GM19395 (cell line): ENCODE results near the gene CSNK1D.

ENCODE experiments used
- ATAC-seq: cut with Tn5 transposase; IDR thresholded peaks from one replicate; pipeline ENCODE4 v1.9.1; 2021; ENCODE audit warnings: mild to moderate bottlenecking, moderate library complexity; ENCODE audit not compliant: unreplicated experiment

Gene CSNK1D

DNA sequence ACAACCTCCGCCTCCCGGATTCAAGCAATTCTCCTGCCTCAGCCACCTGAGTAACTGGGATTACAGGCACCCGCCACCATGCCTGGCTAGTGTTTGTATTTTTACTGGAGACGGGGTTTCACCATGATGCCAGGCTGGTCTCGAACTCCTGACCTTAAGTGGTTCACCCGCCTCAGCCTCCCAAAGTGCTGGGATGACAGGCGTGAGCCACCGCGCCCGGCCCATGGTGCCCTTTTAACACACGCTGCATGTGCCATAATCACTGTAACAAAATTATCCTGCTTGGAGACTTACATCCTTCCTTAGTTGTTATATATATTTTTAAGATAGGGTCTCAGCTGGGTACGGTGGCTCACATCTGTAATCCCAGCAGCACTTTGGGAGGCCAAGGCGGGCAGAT is 38.5 kb upstream of the CSNK1D start:
- ATAC-seq = no peak

- no peak for ATAC-seq
Observed at GRCh38 chr17:82310877-82311276, 37.4 kb upstream of the CSNK1D start.

DNA sequence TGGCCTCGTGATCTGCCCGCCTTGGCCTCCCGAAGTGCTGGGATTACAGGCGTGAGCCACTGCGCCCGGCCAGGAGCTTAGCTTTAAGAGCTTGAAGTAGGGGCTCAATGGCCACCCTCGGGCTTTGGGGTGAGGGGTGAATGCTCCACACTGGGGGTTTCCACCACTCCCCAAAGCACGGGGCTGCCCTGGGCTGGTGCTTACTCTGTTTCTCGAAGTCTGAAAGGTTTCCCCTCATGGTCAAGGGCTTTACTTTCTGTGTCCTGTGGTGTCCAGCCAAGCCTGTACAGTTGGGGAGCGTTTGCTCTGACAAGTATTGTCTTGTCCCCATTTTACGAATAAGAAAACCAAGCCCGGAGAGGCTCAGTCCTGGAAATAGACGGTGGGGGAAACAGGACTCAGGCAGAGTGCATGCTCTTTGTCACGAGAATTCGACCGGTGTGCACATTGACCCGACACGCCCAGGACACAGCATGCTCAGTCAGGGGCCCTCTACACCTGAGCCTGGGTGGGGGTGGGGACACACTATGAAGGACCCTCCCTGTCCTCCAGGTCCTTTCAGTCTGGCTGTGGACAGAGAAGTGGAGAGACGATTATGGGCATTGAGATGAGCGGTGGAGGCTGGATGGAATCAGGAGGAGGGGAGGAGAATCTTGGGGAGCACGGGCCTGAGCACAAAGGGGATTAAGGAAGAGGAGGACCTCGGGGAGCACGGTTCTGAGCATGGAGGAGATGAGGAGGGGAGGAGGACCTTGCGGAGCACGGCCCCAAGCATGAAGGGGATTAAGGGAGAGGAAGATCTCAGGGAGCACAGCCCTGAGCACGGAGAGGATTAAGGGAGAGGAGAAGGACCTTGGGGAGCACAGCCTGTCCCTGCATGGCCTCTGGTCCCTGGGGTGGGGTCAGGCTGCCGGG is 36.4 kb upstream of the CSNK1D start:
- no peak for ATAC-seq

DNA sequence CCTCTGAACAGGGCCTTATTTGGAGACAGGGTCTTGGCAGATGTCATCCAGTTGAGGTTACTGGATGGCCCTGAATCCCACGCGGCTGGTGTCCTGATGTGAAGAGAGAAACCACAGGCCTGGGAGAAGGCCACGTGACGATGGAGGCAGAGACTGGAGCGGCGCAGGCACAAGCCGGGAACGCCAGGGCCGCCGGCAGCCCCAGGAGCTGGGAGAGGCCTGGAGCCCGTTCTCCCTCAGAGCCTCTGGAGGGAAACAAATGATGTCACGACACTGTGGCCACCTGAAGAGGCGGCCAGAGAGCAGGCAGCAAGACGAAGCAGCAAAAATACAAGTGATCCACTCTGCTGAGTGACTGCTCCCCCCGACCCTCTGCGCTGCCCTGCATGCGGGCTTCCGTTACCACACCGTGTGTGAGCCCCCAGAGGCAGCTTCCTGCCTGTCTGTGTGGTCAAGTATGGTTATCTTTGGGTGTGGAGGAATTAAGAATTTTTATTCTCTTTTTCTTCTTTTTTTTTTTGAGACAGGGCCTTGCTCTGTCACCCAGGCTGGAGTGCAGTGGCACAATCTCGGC is 32.3 kb upstream of the CSNK1D start:
- no peak for ATAC-seq

DNA sequence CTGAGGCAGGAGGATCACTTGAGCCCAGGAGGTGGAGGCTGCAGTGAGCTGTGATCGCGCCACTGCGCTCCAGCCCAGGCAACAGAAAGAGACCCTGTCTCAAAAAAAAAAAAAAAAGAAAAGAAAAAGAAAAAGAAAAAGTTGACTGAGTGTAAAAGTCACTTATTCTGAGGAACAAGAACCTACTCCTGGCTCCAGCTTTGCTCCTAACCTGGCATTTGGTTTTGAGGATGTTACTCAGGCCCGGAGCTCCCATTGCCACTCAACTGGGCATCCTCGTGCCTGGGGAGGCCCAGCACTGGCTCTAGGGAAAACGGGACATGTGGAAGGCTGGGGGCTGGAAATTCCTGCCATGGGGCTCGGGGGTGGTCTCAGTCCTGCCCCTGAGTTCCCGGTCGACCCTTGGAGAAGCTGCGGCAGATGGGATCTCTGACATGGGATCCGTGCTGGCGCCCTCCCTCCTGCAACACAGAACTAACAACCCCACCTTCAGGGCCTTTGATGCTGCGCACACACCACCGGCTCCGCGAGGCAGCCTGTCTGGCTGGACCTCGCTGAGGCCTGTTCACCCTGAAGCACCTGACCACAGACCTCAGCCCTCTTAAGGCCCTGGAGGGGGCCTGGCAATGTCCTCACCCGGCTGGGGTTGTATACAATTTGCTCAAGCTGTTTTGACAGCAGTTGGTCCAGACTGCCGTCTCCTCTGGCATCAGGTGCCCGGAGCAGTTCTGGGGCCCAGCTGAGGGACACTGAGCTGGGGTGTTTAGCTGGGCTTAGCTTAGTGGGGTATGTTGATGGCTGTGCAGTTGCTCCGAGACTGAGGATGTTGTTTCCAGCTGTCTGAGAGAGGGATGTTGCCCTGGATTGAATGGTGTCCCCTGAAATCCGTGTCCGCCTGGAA is 31.6 kb upstream of the CSNK1D start:
- no peak for ATAC-seq

- no peak for ATAC-seq
Observed at GRCh38 chr17:82303944-82304808, 30.7 kb upstream of the CSNK1D start.

- ATAC-seq = no peak
Observed at GRCh38 chr17:82302991-82303943, 29.8 kb upstream of the CSNK1D start.

DNA sequence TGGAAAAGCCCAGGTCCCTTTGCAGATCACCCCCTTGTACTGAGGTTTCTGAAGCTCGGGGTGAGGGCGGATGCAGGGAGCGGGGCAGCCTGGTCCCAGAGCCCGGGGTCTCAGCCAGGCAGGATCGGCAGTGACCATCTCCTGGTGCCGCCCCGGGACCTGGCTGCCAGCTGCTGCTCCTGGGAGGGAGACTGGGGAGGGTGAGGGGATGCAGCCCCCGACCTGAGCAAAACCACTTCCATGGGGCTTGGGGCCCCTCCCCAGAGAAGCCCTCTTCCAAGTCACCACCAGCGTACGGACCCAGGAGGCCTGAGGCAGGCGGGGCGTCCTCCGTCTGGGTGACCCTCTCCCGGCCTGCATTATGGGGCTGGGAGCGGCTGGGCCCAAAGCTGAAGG is 29.1 kb upstream of the CSNK1D start:
- ATAC-seq = no peak

GRCh38 chr17:82301916-82302567 is 28.5 kb upstream of the CSNK1D start:
- no peak for ATAC-seq

GRCh38 chr17:82301300-82301915 is 27.9 kb upstream of the CSNK1D start:
- no peak for ATAC-seq

DNA sequence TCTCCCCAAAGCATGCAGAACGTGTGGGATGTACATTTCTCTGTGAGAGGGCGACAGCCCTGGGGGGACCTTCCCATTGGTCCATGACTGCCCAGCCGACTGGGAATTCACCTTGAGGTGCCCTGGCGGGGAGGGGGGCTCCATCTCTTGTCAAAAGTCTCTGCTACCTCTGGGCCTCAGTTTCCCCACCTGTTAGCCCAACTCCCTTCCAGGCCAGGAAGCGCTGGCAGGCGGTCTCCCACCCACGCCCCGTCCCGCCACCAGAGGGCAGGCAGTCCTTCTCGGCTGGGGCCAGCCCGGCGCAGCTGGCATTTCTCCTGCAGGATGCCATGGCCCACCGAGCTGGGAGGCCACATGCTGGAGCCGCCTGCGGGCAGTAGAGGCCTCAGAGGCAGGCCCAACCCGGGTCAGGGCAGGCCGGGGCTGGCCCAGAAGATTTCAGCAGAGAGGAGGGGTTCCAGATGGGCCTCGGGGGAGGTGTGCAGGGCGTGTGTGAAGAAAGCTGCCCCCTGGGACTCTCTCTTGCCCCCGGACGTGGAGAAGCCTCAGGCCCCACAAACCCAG is 27.3 kb upstream of the CSNK1D start:
- no peak for ATAC-seq

GRCh38 chr17:82300228-82300627 is 26.7 kb upstream of the CSNK1D start:
- ATAC-seq = no peak

GRCh38 chr17:82299452-82299851 is 26.0 kb upstream of the CSNK1D start:
- ATAC-seq = no peak

GRCh38 chr17:82298538-82299421 is 25.3 kb upstream of the CSNK1D start:
- no peak for ATAC-seq

- peak; percentile 60 for ATAC-seq
Observed at GRCh38 chr17:82297714-82298537, 24.4 kb upstream of the CSNK1D start.

DNA sequence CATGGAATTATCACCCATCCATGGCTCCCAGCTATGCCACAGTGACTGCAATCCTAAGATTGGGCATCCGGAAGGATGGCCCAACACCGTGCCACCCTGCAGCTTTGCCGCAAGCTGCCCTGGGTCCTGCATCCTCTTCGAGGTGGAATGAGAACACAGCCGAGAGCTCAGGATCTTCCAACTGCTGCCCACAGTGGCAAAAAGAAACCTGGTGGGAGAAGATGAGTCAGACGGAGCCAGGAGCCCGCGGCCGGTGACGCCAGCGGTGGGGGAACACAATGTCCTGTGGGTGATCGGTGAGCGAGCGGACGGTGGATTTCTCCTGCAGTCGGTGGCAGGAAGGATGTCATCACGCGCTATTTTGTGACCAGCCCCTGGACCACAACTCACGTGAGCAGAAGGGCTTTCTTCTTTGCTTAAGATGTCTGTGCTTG is 23.8 kb upstream of the CSNK1D start:
- ATAC-seq = peak; percentile 31
